K562 (cell line): ENCODE data around the gene DNAJC11. TPM values are rescaled to one million over a fixed set of nuclear protein-coding genes. Genes with fewer than 3 reads are reported as not detected.

Experiments used
- CBX1 ChIP-seq: sonication (generic); IDR thresholded peaks from 2 replicates; pipeline ENCODE4 v1.6.1; 2016; ENCODE audit warnings: antibody characterized with exemption, low read depth, mild to moderate bottlenecking
- E2F1 ChIP-seq: sonication (generic); formaldehyde crosslinking; IDR thresholded peaks from 2 replicates; pipeline ENCODE4 v1.8.1; 2023; ENCODE audit warnings: mild to moderate bottlenecking, missing genetic modification reagents, moderate library complexity
- E2F8 ChIP-seq: fragments of 450-650 bp; IDR thresholded peaks from 2 replicates; pipeline ENCODE4 v1.7.1; 2018; ENCODE audit warnings: mild to moderate bottlenecking, low read depth; ENCODE audit not compliant: partially characterized antibody
- HMG20A ChIP-seq: fragments of 450-650 bp; formaldehyde crosslinking; conservative IDR thresholded peaks from 2 replicates; pipeline ENCODE4 v1.4.0; 2020; ENCODE audit warnings: mild to moderate bottlenecking, mixed read lengths
- MECOM ChIP-seq: fragments of 250-450 bp; sonication (Bioruptor Pico); IDR thresholded peaks from 2 replicates; pipeline ENCODE4 v1.8.0; 2022; ENCODE audit warnings: inconsistent platforms
- MIER1 ChIP-seq: fragments of 450-650 bp; IDR thresholded peaks from 2 replicates; pipeline ENCODE4 v1.6.1; 2016; ENCODE audit warnings: antibody characterized with exemption, mild to moderate bottlenecking, low read depth
- NELFE ChIP-seq: IDR thresholded peaks from 2 replicates; pipeline ENCODE4 v1.6.1; 2011; ENCODE audit warnings: mild to moderate bottlenecking; ENCODE audit not compliant: insufficient read depth, insufficient read length
- SMARCB1 ChIP-seq: IDR thresholded peaks from 2 replicates; pipeline ENCODE4 v1.6.1; 2011; ENCODE audit warnings: improper control_type of control experiment, low read depth; ENCODE audit not compliant: insufficient read length
- SNAPC5 ChIP-seq: fragments of 250-450 bp; sonication (Bioruptor Pico); IDR thresholded peaks from 2 replicates; pipeline ENCODE4 v1.8.0; 2021; ENCODE audit warnings: moderate library complexity, mild to moderate bottlenecking, inconsistent platforms
- ZBTB34 ChIP-seq: fragments of 250-450 bp; sonication (Bioruptor Pico); IDR thresholded peaks from 2 replicates; pipeline ENCODE4 v1.8.0; 2021; ENCODE audit warnings: mild to moderate bottlenecking, moderate library complexity
- ZBTB43 ChIP-seq: sonication (generic); formaldehyde crosslinking; IDR thresholded peaks from 2 replicates; pipeline ENCODE4 v1.8.0; 2023; ENCODE audit warnings: mild to moderate bottlenecking, missing genetic modification reagents
- ZBTB49 ChIP-seq: sonication (generic); formaldehyde crosslinking; IDR thresholded peaks from 2 replicates; pipeline ENCODE4 v1.8.0; 2022; ENCODE audit warnings: missing genetic modification reagents, mild to moderate bottlenecking, borderline replicate concordance
- ZNF165 ChIP-seq: fragments of 250-450 bp; sonication (Bioruptor Pico); IDR thresholded peaks from 2 replicates; pipeline ENCODE4 v1.4.0; 2020; ENCODE audit warnings: borderline replicate concordance
- ZNF239 ChIP-seq: fragments of 250-450 bp; sonication (Bioruptor Pico); IDR thresholded peaks from 2 replicates; pipeline ENCODE4 v1.4.0; 2020; ENCODE audit warnings: mild to moderate bottlenecking
- ZNF561 ChIP-seq: fragments of 450-650 bp; formaldehyde crosslinking; conservative IDR thresholded peaks from 2 replicates; pipeline ENCODE4 v1.4.0; 2020; ENCODE audit warnings: mild to moderate bottlenecking, moderate library complexity
- ZNF584 ChIP-seq: fragments of 200-800 bp; sonication (Bioruptor generic); IDR thresholded peaks from 2 replicates; pipeline ENCODE4 v1.6.1; 2016; ENCODE audit warnings: low read depth, mild to moderate bottlenecking, missing genetic modification characterization, missing compliant biosample characterization
- ZNF778 ChIP-seq: fragments of 450-650 bp; formaldehyde crosslinking; IDR thresholded peaks from 2 replicates; pipeline ENCODE4 v1.4.0; 2020; ENCODE audit warnings: mild to moderate bottlenecking, moderate library complexity
- polyA plus RNA-seq, 8 experiments: library from polyadenylated mRNA; depleted of rRNA in 4 of 8; stranded (reverse) in 5 of 8; unstranded in 3 of 8; fragments of >200 nt; fragmentation: Nextera tagmentation in 2 of 8; fragmentation: Illumina TruSeq in 1 of 8; extraction: Ambion mirVana in 2 of 8; extraction: Trizol in 1 of 8; gene quantifications; 2 replicates each; pipeline versions ENCODE4 v1.2.1 to v1.2.3, GENCODE V29; 2011 to 2014; ENCODE audit warnings: inconsistent platforms in 1 of 8, missing spikeins in 1 of 8
- total RNA-seq, 7 experiments: library from RNA; depleted of rRNA in 6 of 7; stranded (reverse); fragments of >200 nt in 6 of 7; fragmentation: Illumina TruSeq in 2 of 7; extraction: Trizol in 2 of 7; gene quantifications; 2 replicates each; pipeline versions ENCODE4 v1.2.1 to v1.2.3, GENCODE V29; 2011 to 2021; ENCODE audit warnings: low replicate concordance in 1 of 7

Gene DNAJC11
- total and polyA plus RNA-seq, 9 of the 15 experiments (the other 6 are each of a cell fraction or from before 2014, with no cell fraction given), result 14.1 to 123 (median 76.6) TPM

- TF ChIP-seq CBX1 (0 out of 2 replicates have a peak, but pooled peaks have one; percentile 60), E2F8 (no peak), ZNF165 (CRISPR knock-in tag) (no peak), SMARCB1 (no peak), ZNF778 (CRISPR knock-in tag) (no peak), MIER1 (no peak), NELFE (no peak), SNAPC5 (CRISPR knock-in tag) (no peak), ZNF584 (CRISPR knock-in tag) (peak; percentile 86), ZBTB43 (CRISPR knock-in tag) (no peak), MECOM (peak; percentile 62; the same call in 1 of the 2 replicates), HMG20A (CRISPR knock-in tag) (no peak), ZBTB34 (CRISPR knock-in tag) (no peak), ZNF239 (CRISPR knock-in tag) (peak; percentile 51), ZNF561 (0 out of 2 replicates have a peak, but pooled peaks have one; percentile 59), E2F1 (peak; percentile 78), ZBTB49 (no peak)
These were observed 97.6 kb downstream of the DNAJC11 start (continued) for GRCh38 chr1:6603915-6604558.
